ENCODE measurements around the gene PAX8.

Gene PAX8

DNA sequence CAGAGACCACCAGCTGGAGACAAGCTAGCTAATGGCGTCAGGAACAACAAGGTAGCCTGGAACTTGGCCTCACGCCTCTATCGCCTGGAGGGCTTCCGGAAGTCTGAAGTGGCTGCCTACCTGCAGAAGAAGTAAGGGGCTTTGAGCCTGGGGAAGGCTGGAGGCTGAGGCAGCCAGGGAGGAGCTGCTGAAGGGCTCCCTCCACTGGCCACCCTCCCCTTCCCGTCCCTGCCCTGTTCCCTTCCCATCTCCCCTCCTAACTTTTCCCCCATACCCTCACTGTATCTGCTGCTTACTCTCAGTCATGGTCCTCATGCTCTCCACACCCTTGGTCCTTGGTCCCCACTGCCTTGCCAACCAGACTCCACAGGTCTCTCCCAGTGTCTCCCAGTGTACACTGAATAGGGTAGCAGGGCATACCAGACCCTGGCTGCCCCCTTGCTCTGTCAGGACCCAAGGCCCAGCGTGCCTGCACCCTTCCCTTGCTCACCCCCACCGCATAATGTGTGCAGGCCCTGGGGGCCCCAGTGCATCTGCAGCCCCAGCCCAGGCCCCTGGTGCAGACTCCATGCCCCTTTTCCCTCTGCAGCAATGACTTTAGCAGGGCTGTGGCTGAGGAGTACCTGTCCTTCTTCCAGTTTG lies 86.1 kb downstream of the PAX8 start:
- Histone ChIP-seq H3K4me1 (ENCODE audit: control insufficient read depth, insufficient read depth, low read length) (no peaks in the 10 kb centered on the region), H3K4me3 (ENCODE audit: low read depth, low read length) (no peak overlapping the region), H3K9me3 (ENCODE audit: control insufficient read depth, insufficient read depth, low read depth, low read length) (no peaks in the 10 kb centered on the region), H3K36me3 (ENCODE audit: control insufficient read depth in 2 of 2, insufficient read depth in 1 of 2, low read length in 2 of 2) (no peaks in the 10 kb centered on the region), H3K27ac (ENCODE audit: extremely low read depth, low read depth, low read length) (no peak overlapping the region)
- POLR2A ChIA-PET, result no interaction called here
- CTCF ChIA-PET, result interaction anchor here (1.1 to 2.1 kb wide), 3 partner anchors 10 to 54 kb away, joined by 3 to 13 read pairs (median 4); no protein-coding TSS in a partner anchor
- no peak for TF ChIP-seq YY1 (tag by site-specific recombination; IDR thresholded peaks at IDR 0.05)
- TF ChIP-seq, protein P1, sequence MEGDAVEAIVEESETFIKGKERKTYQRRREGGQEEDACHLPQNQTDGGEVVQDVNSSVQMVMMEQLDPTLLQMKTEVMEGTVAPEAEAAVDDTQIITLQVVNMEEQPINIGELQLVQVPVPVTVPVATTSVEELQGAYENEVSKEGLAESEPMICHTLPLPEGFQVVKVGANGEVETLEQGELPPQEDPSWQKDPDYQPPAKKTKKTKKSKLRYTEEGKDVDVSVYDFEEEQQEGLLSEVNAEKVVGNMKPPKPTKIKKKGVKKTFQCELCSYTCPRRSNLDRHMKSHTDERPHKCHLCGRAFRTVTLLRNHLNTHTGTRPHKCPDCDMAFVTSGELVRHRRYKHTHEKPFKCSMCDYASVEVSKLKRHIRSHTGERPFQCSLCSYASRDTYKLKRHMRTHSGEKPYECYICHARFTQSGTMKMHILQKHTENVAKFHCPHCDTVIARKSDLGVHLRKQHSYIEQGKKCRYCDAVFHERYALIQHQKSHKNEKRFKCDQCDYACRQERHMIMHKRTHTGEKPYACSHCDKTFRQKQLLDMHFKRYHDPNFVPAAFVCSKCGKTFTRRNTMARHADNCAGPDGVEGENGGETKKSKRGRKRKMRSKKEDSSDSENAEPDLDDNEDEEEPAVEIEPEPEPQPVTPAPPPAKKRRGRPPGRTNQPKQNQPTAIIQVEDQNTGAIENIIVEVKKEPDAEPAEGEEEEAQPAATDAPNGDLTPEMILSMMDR (tag by site-specific recombination; IDR thresholded peaks at IDR 0.05), result peak; percentile 56
- TF ChIP-seq KLF8 (tag by site-specific recombination; IDR thresholded peaks at IDR 0.05), result no peak

DNA sequence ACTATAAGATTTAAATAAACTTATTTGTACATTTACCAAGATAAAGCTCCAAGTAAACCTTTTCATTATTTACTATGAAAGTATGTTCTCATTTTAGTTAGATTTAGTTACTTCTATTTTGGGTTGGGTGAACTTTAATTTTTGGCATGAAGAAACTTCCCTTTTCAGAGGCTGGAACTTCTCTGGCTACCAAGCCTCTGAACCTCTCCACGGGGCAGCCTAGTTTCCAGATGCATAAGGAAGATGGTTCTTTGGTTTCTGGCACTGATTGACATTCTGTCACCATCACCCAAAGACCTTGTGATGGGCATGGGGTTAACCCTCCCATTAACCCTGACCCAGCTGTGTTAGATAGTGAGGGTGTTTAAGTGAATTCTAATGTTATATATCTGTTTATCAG lies 87.8 kb downstream of the PAX8 start:
- TF ChIP-seq ZNF221 (tag by site-specific recombination; IDR thresholded peaks at IDR 0.05; ENCODE audit: borderline replicate concordance) (no peak), ZNF335 (tag by site-specific recombination; conservative IDR thresholded peaks at IDR 0.05) (no peak), ZNF610 (tag by site-specific recombination; IDR thresholded peaks at IDR 0.05; ENCODE audit: borderline replicate concordance) (no peak)
- TF ChIP-seq, protein P2, sequence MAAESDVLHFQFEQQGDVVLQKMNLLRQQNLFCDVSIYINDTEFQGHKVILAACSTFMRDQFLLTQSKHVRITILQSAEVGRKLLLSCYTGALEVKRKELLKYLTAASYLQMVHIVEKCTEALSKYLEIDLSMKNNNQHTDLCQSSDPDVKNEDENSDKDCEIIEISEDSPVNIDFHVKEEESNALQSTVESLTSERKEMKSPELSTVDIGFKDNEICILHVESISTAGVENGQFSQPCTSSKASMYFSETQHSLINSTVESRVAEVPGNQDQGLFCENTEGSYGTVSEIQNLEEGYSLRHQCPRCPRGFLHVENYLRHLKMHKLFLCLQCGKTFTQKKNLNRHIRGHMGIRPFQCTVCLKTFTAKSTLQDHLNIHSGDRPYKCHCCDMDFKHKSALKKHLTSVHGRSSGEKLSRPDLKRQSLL (tag by site-specific recombination; IDR thresholded peaks at IDR 0.05), result no peak
- Histone ChIP-seq H3K4me3 (ENCODE audit: low read depth, low read length) (no peak overlapping the region), H3K36me3 (ENCODE audit: control insufficient read depth in 2 of 2, insufficient read depth in 1 of 2, low read length in 2 of 2) (no peaks in the 10 kb centered on the region), H3K9me3 (ENCODE audit: control insufficient read depth, insufficient read depth, low read depth, low read length) (no peaks in the 10 kb centered on the region), H3K27ac (ENCODE audit: extremely low read depth, low read depth, low read length) (no peak overlapping the region), H3K4me1 (ENCODE audit: control insufficient read depth, insufficient read depth, low read length) (no peaks in the 10 kb centered on the region)
- POLR2A ChIA-PET, result no interaction called here
- CTCF ChIA-PET, result interaction anchor here (0.5 to 2.0 kb wide), 3 partner anchors 8 to 53 kb away, joined by 3 to 14 read pairs (median 11); no protein-coding TSS in a partner anchor

DNA sequence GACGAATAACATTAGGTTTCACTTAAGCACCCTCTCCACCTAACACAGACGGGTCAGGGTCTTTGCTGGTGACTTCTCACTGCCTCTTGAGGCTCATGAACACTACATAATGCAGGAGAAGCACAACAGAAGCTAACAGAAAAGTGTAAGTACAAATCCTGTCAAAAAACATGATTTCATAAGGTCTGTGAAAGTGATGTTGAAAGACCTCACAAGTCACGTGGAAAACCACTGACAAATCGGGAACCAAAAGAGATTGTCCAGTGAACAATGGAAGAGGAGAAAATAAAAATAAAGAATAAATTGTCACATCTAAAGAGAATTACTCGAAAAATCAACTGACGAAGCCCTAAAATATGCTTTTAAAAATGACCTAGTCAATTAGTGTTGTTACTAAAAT lies 91.0 kb downstream of the PAX8 start:
- Histone ChIP-seq H3K4me3 (ENCODE audit: low read depth, low read length) (no peak overlapping the region), H3K27ac (ENCODE audit: extremely low read depth, low read depth, low read length) (no peak overlapping the region), H3K9me3 (ENCODE audit: control insufficient read depth, insufficient read depth, low read depth, low read length) (no peaks in the 10 kb centered on the region), H3K36me3 (ENCODE audit: control insufficient read depth in 2 of 2, insufficient read depth in 1 of 2, low read length in 2 of 2) (no peaks in the 10 kb centered on the region), H3K4me1 (ENCODE audit: control insufficient read depth, insufficient read depth, low read length) (no peaks in the 10 kb centered on the region)
- POLR2A ChIA-PET, result no interaction called here
- CTCF ChIA-PET, result interaction anchor here (0.8 kb wide), 1 partner anchor 51 kb away, joined by 3 read pairs; no protein-coding TSS in a partner anchor
- TF ChIP-seq ZNF654 (tag by site-specific recombination; IDR thresholded peaks at IDR 0.05; ENCODE audit: low read depth), result no peak
- TF ChIP-seq, protein P3, sequence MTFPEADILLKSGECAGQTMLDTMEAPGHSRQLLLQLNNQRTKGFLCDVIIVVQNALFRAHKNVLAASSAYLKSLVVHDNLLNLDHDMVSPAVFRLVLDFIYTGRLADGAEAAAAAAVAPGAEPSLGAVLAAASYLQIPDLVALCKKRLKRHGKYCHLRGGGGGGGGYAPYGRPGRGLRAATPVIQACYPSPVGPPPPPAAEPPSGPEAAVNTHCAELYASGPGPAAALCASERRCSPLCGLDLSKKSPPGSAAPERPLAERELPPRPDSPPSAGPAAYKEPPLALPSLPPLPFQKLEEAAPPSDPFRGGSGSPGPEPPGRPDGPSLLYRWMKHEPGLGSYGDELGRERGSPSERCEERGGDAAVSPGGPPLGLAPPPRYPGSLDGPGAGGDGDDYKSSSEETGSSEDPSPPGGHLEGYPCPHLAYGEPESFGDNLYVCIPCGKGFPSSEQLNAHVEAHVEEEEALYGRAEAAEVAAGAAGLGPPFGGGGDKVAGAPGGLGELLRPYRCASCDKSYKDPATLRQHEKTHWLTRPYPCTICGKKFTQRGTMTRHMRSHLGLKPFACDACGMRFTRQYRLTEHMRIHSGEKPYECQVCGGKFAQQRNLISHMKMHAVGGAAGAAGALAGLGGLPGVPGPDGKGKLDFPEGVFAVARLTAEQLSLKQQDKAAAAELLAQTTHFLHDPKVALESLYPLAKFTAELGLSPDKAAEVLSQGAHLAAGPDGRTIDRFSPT (tag by site-specific recombination; IDR thresholded peaks at IDR 0.05), result no peak
- TF ChIP-seq ZBTB21 (tag by site-specific recombination; IDR thresholded peaks at IDR 0.05), result no peak
- TF ChIP-seq KLF1 (tag by site-specific recombination; IDR thresholded peaks at IDR 0.05), result no peak
- TF ChIP-seq, protein P4, sequence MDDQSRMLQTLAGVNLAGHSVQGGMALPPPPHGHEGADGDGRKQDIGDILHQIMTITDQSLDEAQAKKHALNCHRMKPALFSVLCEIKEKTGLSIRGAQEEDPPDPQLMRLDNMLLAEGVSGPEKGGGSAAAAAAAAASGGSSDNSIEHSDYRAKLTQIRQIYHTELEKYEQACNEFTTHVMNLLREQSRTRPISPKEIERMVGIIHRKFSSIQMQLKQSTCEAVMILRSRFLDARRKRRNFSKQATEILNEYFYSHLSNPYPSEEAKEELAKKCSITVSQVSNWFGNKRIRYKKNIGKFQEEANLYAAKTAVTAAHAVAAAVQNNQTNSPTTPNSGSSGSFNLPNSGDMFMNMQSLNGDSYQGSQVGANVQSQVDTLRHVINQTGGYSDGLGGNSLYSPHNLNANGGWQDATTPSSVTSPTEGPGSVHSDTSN (CRISPR knock-in tag; IDR thresholded peaks at IDR 0.05), result no peak
- TF ChIP-seq TRIM28 (IDR thresholded peaks at IDR 0.05; ENCODE audit: borderline replicate concordance, low read length), result no peak
- TF ChIP-seq ZNF221 (tag by site-specific recombination; IDR thresholded peaks at IDR 0.05; ENCODE audit: borderline replicate concordance), result no peak
- TF ChIP-seq, protein P5, sequence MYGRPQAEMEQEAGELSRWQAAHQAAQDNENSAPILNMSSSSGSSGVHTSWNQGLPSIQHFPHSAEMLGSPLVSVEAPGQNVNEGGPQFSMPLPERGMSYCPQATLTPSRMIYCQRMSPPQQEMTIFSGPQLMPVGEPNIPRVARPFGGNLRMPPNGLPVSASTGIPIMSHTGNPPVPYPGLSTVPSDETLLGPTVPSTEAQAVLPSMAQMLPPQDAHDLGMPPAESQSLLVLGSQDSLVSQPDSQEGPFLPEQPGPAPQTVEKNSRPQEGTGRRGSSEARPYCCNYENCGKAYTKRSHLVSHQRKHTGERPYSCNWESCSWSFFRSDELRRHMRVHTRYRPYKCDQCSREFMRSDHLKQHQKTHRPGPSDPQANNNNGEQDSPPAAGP (tag by site-specific recombination; IDR thresholded peaks at IDR 0.05), result no peak
- no peak for TF ChIP-seq ZNF354C (tag by site-specific recombination; IDR thresholded peaks at IDR 0.05; ENCODE audit: borderline replicate concordance, low read depth)
- TF ChIP-seq, protein P6, sequence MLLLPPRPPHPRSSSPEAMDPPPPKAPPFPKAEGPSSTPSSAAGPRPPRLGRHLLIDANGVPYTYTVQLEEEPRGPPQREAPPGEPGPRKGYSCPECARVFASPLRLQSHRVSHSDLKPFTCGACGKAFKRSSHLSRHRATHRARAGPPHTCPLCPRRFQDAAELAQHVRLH (tag by site-specific recombination; IDR thresholded peaks at IDR 0.05), result no peak
- no peak for TF ChIP-seq ZNF629 (tag by site-specific recombination; IDR thresholded peaks at IDR 0.05)
